ENCODE results near the gene MID1.

MID1 gene

DNA sequence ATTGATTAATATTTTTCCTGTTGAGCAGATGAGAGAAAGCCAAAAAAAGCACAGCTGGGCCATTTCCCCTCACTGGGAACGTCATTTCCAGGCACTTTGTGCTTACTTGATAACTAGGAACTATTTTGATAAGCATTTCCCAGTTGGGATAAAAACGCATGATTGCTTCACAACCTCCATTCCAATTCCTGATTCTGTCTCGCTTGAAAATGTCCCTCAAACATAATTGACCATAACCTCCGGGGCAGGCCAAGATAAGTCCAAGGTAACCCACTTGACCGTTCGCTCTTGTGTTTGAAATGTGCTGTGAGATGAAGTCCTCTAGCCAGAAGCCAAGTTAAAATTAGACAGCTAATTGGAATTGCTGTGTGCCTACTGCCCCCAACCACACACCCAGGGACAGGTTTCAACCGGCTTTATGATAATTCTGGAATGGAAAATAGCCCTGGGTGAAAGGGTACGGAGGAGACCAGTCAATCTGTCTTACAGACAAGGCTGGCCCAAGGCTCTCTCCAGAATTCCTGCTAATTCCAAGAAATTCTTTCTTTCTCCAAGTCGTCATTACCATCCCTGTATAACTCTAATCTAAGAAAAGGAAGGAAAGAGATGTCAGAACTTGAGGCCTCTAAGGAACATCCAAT is 137.1 kb downstream of the MID1 start:
- DNase-seq: no peak

DNA sequence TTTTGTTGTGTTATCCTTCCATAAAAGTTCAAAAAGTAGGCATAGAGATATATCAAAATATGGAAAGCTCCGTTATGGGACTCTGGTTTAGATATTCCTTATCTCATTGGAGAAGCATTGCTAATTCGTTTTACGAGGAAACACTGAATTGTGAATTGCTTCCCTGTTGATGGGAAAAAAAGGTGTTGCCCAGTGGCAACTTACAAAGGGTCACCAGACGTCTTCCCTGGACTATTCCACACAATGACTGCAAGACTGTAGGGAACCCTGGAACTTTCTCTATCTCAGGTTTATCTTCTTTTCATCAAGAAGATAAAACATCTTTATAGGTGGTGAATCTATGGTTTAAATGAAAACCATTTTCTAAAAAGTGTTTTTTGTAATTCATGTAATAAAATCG is 137.7 kb downstream of the MID1 start:
- no peak for DNase-seq

DNA sequence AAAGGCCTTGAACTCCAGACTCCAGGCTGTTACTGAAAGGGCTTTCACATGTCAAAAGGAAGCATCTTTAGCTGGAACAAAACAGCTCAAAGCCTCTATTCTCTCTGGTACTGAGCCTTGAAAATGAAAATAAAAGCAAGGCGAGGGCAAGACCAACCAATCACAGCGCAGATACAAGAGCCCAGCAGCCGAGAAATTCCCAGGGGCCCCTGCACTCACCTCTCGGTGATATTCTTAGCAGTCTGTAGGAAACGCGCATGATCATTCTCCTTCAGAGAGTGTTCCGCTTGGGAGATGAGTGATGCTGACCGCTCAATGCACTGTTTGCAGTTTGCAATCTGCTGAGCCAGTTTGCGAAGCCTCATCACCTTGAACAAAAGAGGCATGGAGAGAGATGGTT is 138.1 kb downstream of the MID1 start:
- no peak for DNase-seq

DNA sequence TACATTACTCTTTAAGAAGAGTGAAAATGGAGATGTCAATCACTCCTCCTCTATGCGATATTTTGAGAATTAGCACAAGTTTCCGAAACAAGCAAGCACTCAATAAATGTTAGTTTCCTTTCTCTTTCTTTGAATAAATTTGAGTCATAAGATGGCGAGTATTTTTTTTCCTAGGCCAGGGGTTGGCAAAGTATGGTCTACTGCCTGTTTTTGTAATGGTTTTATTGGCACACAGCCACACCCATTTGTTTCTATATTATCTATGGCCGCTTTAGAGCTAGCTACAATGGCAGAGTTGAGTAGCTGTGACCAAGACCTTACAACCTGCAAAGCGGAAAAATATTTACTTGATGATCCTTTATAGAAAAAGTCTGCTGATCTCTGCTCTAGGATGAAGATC is 139.5 kb downstream of the MID1 start:
- DNase-seq: no peak

DNA sequence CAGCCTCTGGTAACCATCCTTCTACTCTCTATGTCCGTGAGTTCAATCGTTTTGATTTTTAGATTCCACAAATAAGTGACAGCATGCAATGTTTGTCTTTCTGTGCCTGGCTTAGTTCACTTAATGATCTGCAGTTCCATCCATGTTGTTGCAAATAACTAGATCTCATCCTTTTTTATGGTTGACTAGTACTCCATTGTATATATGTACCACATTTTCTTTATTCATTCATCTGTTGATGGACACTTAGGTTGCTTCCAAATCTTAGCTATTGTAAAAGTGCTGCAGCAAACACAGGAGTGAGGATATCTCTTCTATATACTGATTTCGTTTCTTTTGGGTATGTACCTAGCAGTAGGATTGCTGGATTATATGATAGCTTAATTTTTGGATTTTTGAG is 140.9 kb downstream of the MID1 start:
- no peak for DNase-seq

DNA sequence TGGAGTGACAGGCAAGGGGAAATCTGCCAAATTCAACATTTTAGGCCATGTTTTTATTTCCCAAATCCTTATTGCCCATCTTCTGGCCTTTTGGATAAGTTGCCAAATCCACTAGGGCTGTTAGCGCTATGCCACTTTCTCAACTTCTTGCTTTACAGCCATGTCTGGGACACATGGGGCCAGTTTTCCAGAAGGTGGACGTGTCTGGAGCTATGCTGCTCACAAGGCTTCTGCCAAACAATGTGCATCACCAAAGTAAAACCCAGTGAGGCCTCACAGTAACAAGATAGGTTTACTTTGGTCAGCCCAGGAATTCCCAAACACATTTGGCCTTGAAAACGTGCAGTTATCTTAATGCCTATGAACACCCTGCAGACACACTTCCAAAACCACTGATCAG is 142.9 kb downstream of the MID1 start:
- no peak for DNase-seq

DNA sequence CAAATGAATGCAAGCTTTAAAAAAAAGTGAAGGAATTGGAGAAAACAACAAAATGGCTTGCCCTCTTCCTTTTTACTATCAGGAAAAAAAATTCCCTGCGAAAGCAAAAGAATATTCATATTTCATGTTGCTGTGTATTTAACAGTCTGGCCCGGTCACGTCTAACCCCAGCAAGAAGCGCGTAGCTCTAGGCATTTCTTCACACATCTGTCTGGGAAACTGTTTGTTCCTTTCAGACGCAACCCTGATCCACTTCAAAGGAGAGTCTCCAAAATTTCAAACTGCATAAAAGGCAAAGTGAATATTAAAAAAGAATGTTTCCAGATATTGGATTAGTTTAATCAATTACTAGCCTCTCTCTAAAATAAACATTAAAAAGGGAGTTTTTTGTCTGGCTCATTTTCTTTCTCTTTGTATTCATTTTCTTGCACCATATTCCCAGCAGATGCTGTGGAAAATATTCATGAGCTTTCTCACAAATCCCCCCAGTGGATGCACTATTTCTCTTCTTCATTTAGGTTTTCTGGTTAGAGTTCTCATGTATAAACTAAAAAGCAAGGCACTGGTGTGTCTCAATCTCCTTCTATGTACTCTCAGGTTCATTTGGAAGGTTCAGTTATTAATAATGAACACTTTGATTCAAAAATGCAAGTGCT is 145.3 kb downstream of the MID1 start:
- DNase-seq: no peak

DNA sequence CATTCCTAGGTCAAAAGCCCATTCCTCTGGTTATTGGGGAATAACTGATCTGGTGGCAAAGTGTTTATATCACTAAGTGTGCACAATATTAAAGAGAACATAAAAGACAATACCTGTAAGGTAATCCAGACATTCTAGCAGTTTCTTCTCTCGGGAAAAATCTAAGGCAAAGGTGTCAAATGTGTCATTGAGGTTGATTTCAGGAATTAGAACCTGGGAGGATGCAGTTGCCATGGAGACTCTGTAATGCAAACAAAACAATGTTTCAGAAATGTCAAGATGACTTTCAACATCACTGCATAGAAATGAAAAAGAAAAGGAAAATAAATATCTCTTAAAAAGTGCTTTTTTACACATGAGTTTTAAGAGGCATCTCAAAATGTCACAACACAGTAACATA is 145.9 kb downstream of the MID1 start:
- DNase-seq: no peak

DNA sequence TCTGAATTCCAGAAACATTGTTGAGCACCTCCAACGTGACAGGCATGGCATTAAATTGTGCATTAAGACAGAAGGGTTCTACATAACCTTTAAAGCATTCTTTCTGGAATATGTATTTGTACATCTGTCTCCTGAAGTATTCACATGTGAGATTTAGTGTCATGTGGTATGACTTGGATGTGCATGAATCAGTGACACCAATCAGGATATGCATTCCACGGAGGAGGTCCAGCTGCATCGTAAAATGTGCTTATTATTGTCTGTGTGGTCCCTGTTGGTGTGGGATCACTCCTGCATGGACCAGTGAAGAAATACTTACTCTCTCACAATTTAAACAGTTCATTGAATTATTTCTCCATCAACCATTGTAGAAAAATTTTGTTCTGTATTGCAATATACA is 149.0 kb downstream of the MID1 start:
- DNase-seq: no peak

DNA sequence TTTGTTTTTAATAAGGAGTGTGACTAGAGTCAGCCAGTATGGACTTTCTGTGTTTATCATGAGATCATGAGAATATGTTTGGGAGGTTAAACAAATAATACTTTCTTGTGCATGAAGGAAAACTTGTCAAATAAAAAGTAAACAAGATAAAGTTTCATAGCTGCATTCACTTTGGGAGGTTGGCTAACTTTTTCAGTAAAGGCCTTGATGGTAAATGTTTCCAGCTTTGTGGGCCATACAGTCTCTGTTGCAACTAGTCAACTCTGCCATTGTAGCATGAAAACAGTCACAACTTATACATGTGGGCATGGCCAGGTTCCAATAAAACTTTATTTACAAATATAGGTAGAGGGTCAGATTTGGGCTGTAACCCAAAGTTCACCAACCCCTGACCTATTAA is 150.4 kb downstream of the MID1 start:
- DNase-seq: no peak

DNA sequence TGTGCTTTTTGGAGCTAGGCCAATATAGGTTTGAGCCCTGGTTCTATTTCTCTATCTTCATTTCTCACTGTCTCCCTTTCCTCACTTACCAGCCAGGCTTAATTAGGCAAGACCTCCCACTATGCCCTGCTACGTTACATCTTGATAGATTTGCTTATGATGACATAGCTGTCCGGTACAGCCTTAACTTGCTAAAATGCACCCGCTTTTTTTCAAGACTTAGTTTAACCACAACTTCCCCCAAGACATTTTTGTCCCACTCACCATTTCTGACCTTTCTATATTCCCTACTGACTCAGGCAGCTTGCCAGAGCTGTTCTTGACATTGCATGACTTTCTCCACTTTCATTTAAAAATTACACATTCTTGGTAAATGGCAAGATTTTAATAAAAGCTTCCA is 152.6 kb downstream of the MID1 start:
- DNase-seq: no peak

DNA sequence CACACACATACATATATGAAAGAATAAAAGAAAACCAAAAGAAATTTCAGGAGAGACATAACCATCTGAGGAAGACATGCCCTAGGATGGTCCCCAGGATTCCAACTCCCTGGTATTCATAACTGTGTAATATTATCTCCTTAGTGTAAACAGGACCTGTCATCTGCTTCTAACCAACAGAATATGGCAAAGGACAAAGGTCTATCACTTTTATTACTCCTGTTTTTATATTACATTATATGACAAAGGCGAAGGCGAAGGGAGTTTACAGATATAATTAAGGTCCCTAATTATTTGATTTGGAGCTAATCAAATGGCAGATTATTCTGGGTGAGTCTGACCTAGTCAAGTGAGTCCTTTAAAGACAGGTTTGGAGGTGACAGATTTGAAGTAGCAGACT is 155.1 kb downstream of the MID1 start:
- no peak for DNase-seq

DNA sequence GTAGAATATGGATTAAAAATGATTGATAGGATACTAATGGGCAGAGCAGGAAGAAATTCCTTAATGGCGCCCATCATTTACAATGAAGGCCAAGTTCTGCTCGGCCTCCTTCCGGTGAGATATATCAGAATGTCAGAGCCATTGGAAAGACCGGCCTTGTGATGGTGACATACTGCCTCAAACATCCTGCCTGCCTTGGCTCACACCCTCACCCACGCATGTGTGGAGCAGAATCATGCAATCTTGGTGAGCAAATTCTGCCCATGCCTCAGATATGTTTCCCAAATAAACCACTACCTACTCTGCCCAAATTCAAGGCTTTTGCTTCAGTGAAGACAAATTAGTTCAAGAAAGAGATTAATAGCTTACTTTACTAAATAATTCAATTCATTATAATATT is 163.3 kb downstream of the MID1 start:
- no peak for DNase-seq

DNA sequence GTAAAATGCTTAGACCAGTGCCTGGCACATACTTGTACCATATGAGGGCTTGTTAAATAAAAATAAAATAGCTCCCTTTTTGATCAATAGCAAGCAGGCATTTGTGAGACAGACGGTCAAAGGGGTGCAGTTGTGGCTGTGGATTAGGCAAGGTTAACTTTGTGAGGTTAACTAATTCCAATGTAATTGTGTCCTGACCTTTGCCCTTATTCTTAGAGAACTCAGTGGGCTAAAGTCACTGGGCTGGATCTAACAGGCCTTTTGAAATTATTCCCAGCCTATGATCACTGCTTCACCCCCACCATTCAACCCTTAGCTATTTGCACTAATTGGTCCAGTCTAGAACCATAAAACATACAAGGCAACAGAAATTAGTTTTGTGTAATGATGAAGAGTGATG is 166.4 kb downstream of the MID1 start:
- no peak for DNase-seq

DNA sequence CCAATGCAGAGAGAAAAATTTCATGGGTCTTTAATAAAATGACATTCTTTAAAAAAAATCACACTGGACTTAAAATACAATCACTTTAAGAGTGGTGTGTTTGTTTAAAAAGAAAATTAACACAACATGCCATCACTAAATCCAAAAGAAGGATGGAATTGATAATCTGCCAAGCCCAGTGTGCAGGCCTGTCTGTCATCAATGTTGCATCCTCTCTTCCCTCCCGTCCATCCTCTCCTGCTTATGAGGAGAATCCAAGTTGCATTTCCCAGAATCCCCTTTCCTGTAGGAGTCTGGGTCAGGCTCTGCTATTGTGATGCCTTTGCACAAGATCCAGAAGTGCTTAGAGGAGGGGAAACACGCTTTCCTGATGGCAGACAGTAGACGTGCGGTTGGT is 169.4 kb downstream of the MID1 start:
- no peak for DNase-seq

DNA sequence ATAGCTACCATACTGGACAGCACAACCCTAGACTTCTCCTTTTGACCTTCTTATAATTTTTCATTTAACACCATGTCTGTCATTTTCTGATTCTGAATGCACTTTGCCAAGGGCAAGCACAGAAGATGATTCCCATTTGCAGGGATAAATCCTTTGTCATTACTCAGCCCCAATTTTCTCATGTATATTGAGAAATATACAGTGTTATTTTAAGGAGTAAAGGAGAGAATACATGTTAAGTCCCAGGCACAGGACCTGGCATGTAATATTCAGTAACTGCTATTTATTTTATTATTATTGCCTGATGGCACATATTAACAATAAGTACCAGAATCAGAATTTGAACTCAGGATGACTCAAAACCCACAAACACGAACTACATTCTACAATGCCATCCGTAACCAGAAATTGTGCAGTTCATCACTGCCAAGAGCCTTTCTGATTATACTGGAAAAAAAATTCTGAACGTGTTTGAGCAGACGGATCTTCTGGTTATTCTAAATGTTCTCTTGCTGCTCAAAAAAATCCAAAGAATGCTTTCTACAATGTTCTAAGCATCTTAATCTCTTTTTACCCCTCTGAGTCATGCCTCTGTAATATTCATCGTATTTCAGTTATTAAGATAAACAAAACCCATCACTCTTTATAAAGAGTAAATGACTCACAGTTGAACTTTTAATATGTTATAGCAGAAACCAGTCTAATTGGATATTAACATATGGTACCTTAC is 170.0 kb downstream of the MID1 start:
- DNase-seq: no peak

DNA sequence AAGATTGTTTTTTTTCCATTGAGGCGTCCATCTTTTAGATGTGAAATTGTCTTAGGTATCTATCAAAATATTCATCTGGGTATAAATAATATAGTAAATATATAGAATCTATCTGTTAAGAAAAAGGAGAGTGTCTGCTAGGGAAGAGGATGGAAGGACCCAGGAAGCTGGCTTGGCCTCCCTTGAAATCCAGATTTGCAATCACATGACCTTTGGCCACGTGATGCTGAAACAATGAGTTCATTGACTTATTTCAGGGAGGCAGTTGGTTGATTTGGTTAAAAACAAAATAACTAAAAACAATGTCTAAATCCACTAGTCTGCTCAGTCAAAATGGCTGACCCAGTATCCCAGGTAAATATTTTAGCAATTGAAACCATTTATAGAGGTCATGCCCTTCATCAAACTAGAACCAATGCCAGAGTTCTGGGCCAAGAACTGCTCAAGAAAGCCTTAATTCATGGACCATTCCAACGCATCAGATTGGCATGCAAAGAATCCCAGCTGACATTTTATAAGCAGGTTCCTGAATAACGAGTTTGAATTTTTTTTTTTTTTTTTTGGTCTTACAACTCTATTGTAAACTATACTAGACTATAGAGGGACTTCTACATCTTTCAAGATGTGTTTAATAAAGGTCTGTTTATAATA is 172.7 kb downstream of the MID1 start:
- DNase-seq: no peak

DNA sequence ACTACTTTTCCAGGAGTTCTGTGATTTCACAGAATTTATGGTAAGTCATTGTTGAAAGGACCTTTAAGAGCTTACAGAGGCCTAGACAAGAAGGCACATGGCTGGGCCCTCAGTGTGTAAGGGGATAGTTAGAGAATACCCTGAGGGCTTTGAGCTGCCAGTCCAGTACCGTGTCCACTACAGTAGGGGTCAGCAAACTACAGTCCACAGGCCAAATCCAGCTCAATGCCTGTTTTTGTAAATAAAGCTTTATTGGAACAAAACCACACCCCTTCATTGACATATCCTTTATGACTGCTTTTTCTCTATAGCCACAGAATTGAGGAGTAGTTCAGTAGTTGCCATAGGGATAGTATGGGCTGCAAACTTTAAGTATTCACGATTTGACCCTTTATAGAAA is 176.2 kb downstream of the MID1 start:
- no peak for DNase-seq

DNA sequence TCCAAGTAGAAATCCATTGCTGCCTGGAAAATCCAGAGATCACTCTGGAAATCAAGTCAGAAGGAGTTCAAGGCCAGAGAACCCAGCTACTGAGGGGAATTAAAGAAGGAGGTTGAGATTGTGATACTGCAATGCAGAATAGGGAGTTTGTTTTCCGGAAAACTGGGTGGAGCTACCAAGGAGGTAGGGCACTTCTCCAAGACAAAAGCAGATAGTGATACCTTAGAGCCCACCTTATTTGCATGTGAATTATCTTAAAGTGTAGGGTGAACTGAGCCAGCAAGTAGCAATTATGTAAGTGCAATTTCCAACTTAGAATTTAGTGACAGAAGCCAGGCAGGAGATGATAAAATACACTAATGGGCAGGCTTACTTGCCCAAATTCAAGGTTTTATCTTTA is 178.9 kb downstream of the MID1 start:
- DNase-seq: no peak

DNA sequence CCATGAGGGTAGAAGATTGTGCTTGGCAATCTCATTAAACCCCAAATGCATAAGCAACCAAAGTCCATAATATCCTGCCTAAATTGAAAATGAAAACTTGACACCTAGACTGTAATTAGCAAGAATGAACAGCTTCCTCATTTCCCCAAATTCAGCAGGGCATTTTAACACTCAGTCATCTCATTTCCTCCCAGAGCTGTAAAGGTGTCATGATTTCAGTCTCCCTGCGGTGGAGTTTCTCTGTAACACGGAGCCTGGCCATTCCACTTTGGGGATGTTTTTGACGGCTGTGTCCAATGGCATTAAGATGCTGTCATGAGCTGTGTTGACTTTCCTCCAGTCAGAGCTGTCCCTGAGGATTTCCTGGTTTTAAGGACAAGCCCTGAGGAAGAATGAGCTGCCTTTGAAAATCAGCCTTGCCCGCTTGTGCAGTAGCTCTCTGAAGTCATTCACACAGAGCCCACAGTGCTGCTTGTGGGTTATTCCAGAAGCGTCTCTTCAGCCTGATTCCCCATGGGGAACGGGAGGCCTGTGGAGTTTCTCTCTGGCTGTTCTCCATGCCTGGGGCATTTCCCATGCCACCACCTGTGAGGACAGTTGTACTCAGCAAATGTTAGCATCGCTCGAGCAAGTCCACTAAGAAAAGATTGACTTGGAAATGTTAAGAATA is 187.0 kb downstream of the MID1 start:
- no peak for DNase-seq

DNA sequence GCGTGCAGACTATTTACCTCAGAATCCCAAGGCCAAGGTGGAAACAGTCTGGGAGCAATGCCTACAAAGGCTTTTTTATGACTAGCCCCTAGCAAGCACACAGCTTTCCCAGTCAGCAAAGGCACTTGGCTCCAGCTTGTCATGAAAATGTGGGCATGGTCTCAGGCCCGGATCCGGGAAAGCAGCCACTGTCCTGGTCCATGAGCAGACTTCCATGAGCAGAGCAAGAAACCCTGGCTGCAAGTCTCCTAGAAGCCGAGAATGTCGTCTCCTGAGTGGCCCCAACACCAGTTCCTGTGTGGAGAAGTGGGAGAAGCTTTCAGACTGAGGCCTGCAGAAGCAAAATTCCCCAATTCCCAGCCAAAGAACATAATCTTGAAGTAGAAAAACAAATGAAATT is 190.5 kb downstream of the MID1 start:
- DNase-seq: no peak

DNA sequence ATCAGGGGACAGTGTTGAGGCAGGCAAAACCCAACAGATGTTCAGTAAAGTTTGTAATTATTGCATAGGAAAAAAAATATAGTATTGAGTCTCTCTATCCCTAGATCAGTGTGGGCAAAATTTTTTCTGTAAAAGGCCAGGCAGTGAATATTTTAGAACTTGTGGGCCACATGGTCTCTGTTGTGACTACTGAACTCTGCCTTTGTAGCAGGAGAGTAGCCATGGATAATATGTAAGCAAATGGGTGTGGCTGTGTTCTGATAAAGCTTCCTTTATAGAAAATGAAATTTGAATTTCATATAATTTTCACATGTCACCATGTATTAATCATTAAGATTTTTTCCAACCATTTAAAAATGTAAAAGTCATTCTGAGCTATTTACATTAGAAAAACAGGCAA is 193.1 kb downstream of the MID1 start:
- no peak for DNase-seq

DNA sequence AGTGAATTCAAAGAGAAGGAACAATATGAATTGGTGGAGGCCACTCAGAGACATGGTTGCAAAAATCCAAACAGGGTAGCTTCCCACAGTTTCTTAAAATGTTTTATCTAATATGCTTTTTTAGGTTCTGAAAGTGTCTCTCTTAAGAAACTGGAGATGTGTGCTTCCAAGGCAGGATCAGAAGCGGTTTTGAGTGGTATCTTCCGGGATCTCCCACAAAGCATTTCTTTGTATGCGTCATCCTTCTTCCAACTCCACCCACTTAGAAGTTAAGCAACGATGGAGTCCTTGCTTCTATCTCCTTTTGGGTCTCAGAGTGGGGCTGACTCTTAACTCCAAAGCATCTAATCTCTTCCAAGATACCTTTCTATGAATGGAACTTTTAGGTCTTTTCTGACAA is 196.7 kb downstream of the MID1 start:
- DNase-seq: no peak

DNA sequence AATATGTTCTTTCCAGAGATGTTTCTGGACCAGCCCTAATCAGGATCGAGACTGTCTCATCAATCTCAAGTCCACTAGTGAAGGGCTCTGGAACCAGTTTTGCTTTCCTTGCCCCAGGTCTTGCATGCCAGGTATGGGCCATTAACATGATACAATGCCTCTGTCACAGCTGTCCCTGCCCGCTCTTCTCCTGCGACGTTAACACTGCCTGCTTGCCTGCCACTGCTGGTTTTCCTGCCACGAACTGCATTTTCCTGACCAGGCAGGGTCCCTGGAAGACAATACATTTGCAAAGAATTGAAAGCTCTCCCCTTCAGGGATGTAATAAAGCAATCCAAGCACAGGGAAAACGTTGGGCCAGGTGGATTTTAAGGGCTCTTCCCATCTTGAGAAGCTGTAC is 200.3 kb downstream of the MID1 start:
- no peak for DNase-seq
